Lower leg skin (tissue), 4 donors: Measurements from ENCODE around the gene TBKBP1. TPM values are rescaled to one million over a fixed set of nuclear protein-coding genes. Genes with fewer than 3 reads are reported as not detected.

ENCODE experiments used
- DNase-seq, 2 donors: peaks; one replicate each; pipeline ENCODE4 v3.0.0-alpha.2; 2019; ENCODE audit warnings: low spot score in 2 of 2
- H3K4me3 ChIP-seq: fragments of 200-600 bp; sonication (generic); 2 replicates; pipeline ENCODE4 v1.5.1; 2017; ENCODE audit warnings: mild to moderate bottlenecking, low read depth; ENCODE audit not compliant: poor library complexity, severe bottlenecking
- POLR2A ChIP-seq, 2 donors: fragments of 450-650 bp; IDR thresholded peaks; one replicate each; pipeline ENCODE4 v1.6.1; 2016 to 2017; ENCODE audit warnings: antibody characterized with exemption in 2 of 2, mild to moderate bottlenecking in 1 of 2, moderate library complexity in 1 of 2
- WGBS, 2 donors: methylation state at CpG; one replicate each; pipeline ENCODE4 v1.1.5; 2018; 5-methylcytosine and 5-hydroxymethylcytosine counted together
- intact Hi-C: fragments of 100-400 bp; cut with DNase I; formaldehyde crosslinking; loops from one replicate; pipeline ENCODE4 v1.15.0; 2023; ENCODE audit warnings: low total_unique reads
- total RNA-seq, 4 donors: library from RNA; depleted of rRNA; stranded (reverse); fragments of >200 nt; gene quantifications; one replicate each; pipeline ENCODE4 v1.1.0, GENCODE V29; 2016
- TF ChIP-seq, protein P1 (sequence below), 3 donors: fragments of 450-650 bp; IDR thresholded peaks; one replicate each; pipeline ENCODE4 v1.5.1; 2016; ENCODE audit warnings: antibody characterized with exemption in 3 of 3, mild to moderate bottlenecking in 3 of 3, moderate library complexity in 2 of 3

Gene TBKBP1
- total RNA-seq, 4 donors from 2014 or later = 7.1 to 14.7 (median 9.3) TPM

DNA sequence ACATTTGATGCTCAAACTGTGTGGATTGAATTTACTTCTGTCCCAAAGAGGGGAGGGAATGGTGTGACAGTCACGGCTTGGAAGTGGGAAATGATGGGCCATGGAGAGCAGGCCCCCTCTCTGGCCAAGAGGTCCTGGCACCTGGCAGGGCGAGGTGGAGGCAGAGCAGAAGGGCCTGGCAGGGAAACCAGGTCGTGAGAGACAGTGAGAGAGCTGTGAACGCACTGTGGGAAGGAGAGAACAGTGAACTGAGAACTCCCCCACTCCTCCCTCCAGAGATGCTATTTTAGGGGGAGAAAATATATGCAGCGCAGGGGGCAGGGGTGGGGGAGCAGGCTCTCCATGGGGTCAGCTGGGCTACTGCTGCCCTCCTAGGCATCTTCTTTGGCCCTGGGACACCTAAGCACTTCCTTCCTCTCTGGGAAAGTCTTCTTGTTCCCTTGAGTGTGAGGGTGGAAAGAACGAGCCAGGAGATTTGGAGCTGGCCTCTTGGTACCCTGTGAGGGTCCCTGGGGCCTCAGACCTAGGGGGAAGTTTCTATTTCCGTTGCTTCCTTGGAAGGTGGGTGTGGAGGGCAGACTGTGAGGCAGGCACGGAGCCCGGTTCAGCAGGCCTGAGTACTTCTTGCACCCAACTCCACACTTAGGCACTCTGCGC, 21.8 kb downstream of the TBKBP1 start:
- intact Hi-C loops = no loop called here
- no peak for TF ChIP-seq POLR2A (IDR thresholded peaks at IDR 0.05)
- TF ChIP-seq, protein P1, sequence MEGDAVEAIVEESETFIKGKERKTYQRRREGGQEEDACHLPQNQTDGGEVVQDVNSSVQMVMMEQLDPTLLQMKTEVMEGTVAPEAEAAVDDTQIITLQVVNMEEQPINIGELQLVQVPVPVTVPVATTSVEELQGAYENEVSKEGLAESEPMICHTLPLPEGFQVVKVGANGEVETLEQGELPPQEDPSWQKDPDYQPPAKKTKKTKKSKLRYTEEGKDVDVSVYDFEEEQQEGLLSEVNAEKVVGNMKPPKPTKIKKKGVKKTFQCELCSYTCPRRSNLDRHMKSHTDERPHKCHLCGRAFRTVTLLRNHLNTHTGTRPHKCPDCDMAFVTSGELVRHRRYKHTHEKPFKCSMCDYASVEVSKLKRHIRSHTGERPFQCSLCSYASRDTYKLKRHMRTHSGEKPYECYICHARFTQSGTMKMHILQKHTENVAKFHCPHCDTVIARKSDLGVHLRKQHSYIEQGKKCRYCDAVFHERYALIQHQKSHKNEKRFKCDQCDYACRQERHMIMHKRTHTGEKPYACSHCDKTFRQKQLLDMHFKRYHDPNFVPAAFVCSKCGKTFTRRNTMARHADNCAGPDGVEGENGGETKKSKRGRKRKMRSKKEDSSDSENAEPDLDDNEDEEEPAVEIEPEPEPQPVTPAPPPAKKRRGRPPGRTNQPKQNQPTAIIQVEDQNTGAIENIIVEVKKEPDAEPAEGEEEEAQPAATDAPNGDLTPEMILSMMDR (IDR thresholded peaks at IDR 0.05) = no peak
- H3K4me3 ChIP-seq = no peak overlapping the region
- no peak for DNase-seq
- 72 to 74% methylated on average over 10 of the region's 10 CpGs for WGBS, 2 donors

DNA sequence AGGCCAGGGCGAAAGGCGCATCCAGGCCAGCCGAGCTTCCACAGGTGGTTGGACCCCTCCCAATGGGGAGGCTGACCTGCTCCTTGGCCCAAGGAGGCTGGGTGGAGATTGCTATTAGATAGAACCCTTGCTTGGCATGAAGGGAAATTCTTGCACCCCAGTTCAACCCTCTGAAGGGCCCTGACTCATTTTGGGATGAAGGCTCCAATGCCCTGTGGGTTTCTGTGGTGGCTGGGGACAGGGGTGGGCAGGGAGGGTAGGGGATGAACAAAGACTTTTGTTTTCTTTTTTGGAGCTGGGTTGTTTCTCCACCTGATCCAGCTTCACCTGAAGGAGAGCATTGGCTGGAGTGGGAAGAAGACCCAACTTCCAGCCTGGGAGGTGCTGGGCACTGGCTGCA, 22.4 kb downstream of the TBKBP1 start:
- H3K4me3 ChIP-seq = no peak overlapping the region
- WGBS, 2 donors = 84 to 91% methylated on average over 3 of the region's 3 CpGs
- TF ChIP-seq, protein P1 (IDR thresholded peaks at IDR 0.05) = no peak
- no peak for TF ChIP-seq POLR2A (IDR thresholded peaks at IDR 0.05)
- intact Hi-C loops = no loop called here
- DNase-seq = no peak

DNA sequence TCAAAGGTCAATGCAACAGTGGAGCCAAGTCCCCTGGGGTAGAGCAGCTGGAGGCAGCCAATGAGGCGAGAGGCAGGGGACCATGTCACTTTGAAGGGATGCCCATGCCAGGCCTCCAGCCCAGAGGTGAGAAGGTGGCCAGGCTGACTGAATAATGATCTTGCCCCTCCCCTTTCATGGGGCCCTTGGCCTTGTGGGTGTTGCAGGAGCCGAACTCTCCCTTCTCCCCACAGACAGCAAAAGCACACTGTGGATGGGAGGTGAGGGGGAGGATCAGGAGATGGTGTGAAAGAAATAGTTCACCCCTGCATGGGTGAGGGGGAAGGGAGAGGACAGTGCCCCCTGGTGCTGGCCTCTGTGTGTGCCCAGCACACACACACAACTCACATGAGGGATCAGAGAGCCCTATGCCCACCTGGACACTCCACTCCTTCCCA, 23.3 kb downstream of the TBKBP1 start:
- no peak for TF ChIP-seq POLR2A (IDR thresholded peaks at IDR 0.05)
- TF ChIP-seq, protein P1 (IDR thresholded peaks at IDR 0.05) = no peak
- DNase-seq = no peak
- H3K4me3 ChIP-seq = no peak overlapping the region
- 56 to 59% methylated on average over 2 of the region's 2 CpGs for WGBS, 2 donors
- intact Hi-C loops = no loop called here

DNA sequence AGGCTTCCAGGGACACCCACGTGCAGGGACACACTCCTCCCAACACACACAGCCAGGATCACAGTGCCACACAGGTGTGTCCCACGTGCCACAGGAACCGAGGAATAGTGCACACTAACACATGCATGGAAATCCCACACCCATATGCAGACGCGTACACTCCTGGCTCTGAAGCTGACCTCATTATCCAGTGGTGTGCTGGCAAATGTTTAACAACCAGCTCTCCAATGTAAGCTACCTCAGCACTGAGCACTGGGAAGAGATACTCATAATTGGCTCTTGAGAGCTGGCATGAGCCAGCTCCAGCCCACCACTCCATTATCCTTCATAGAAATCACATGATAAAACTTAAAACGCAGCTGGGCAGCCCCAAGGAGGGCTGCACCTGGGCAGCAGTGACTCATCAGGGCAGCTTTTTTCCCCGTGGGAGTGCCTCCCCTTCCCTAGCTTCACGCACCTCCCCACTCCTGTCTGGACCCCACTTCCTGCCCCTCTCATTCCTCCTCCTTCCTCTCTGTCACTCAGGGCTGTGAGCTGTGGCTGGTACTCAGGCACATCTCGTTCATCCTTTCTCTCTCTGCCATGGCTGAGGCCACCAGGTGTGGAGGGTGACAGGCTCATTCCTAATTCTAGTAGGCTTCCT, 24.1 kb downstream of the TBKBP1 start:
- whole genome bisulfite sequencing, 2 donors = 20 to 22% methylated on average over 9 of the region's 9 CpGs
- intact Hi-C loops = no loop called here
- no peak for DNase-seq
- no peak overlapping the region for H3K4me3 ChIP-seq
- TF ChIP-seq, protein P1 (IDR thresholded peaks at IDR 0.05) = no peak
- no peak for TF ChIP-seq POLR2A (IDR thresholded peaks at IDR 0.05)

DNA sequence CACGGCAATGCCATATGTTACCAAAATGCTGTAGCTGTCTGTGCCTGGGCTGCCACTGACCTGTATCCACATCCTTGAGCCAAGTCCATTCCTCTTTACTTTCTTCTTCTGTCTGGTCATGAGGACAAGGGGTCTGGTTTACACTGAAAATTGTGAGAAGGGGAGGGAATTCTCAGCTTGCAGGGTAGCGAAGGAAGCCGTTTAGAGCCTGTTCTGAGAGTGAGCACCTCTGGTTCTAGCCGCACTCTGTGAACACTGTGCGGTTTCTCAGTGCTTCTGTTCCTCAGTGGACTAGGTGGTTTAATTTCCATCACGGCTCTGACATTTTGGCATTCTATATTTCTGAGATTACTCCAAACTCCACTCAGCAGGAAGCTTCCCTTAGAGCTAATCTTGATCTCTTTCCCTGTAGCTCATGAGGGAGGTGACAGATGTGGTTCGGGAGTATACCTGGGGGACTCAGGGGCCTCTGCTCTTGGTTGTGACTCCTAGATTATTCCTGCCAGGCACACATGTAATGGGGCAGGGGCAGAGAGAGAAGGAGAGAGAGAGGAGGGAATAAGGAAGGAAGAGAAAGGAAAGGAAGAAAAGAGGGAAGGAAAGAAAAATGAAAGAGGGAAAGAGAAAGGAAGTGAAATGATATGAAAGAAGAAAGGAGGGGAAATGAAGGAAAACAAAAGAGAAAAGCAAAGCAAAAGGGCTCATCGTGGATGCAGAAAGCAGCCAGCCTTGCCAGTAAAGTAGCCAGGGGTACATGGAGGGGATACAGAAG, 24.9 kb downstream of the TBKBP1 start:
- TF ChIP-seq POLR2A (IDR thresholded peaks at IDR 0.05) = no peak
- TF ChIP-seq, protein P1 (IDR thresholded peaks at IDR 0.05) = no peak
- no peak for DNase-seq
- WGBS, 2 donors = 53 to 64% methylated on average over 8 of the region's 8 CpGs
- intact Hi-C loops = no loop called here
- no peak overlapping the region for H3K4me3 ChIP-seq
